Neutrophil (primary cell): Measurements from ENCODE around the gene FLOT2.
"Not testable (repeated sequence)": the region's sequence is repeated elsewhere in the genome, so short reads cannot be mapped to it uniquely, and the experiment has no call there.

Experiments
- H3K27ac ChIP-seq: fragments of 200-600 bp; sonication (generic); 2 replicates; pipeline ENCODE4 v1.5.1; 2016; ENCODE audit warnings: mild to moderate bottlenecking, moderate library complexity
- H3K27me3 ChIP-seq: fragments of 200-600 bp; sonication (generic); 2 replicates; pipeline ENCODE4 v1.6.0; 2016; ENCODE audit warnings: mild to moderate bottlenecking
- H3K36me3 ChIP-seq: fragments of 200-600 bp; sonication (generic); 2 replicates; pipeline ENCODE4 v1.5.1; 2017
- H3K4me1 ChIP-seq, 2 experiments: fragments of 200-600 bp in 1 of 2; sonication (generic) in 1 of 2; 1 replicate in 1 of 2; 2 replicates in 1 of 2; pipeline versions ENCODE4 v1.5.1 to v1.6.1; 2013 to 2016; ENCODE audit warnings: low read depth in 1 of 2, low read length in 1 of 2, mild to moderate bottlenecking in 1 of 2, moderate library complexity in 1 of 2; ENCODE audit not compliant: control insufficient read depth in 1 of 2, insufficient read depth in 1 of 2
- H3K4me3 ChIP-seq, 2 experiments: fragments of 200-600 bp in 1 of 2; sonication (generic) in 1 of 2; 1 replicate in 1 of 2; 2 replicates in 1 of 2; pipeline ENCODE4 v1.5.1; 2013 to 2016; ENCODE audit warnings: low read depth in 1 of 2, low read length in 1 of 2, mild to moderate bottlenecking in 1 of 2, moderate library complexity in 1 of 2
- H3K9me3 ChIP-seq: fragments of 200-600 bp; sonication (generic); 2 replicates; pipeline ENCODE4 v1.5.1; 2016
- TF ChIP-seq, protein P1 (sequence below): fragments of 200-600 bp; sonication (generic); IDR thresholded peaks from 2 replicates; pipeline ENCODE4 v1.5.1; 2016; ENCODE audit warnings: antibody characterized with exemption

FLOT2 gene

DNA sequence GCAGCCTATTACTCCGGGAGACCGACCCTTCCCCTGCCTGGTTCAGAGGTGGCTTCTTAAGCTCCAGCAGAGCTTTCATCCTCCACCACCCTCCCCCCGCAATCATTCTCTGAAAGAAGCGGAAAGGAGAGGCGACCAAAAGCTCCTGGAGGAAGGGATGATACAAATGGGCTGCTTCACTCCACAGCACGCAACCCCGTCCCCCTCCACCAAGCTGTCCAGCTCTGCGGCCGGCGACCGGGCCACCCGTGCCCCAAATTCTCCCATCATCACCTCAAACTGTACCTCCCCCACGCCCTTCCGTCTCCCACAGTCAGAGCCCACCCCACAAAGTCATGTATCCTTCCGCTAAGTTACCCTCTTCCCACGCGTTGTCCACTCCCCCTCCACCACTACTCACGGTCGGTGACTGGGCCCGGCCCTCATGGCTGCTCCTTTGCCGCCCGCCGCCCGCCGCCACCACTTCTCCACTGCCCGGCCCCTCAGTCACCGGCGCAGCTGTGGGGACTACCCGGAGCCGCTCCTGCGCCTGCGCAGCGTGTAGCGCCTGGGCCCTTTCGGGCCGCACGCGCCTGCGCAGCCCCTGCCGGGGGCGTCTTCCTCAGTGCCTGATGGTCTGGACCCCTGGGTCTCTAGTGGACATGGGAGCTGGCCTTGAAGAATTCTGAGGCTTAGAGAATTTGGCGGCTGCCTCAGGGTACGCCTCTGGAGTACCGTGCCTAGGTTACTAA is 55.1 kb downstream of the FLOT2 start, which contains the start of gene FAM222B:
Gene FAM222B, minus strand, starts transcription at position 509 of the 731 bp plus-strand sequence. CDS start 76,123 bp downstream, outside the sequence.
- Histone ChIP-seq H3K27ac (peak within 1 kb of the TSS; percentile 80), H3K4me3 (peak within 1 kb of the TSS; percentile 81 to 86), H3K9me3 (no peaks in the 10 kb centered on the region), H3K4me1 (peaks cover 10 to 12% of the 10 kb centered on the region in 2 experiments), H3K27me3 (no peaks in the 10 kb centered on the region), H3K36me3 (no peaks in the 10 kb centered on the region)
- TF ChIP-seq, protein P1, sequence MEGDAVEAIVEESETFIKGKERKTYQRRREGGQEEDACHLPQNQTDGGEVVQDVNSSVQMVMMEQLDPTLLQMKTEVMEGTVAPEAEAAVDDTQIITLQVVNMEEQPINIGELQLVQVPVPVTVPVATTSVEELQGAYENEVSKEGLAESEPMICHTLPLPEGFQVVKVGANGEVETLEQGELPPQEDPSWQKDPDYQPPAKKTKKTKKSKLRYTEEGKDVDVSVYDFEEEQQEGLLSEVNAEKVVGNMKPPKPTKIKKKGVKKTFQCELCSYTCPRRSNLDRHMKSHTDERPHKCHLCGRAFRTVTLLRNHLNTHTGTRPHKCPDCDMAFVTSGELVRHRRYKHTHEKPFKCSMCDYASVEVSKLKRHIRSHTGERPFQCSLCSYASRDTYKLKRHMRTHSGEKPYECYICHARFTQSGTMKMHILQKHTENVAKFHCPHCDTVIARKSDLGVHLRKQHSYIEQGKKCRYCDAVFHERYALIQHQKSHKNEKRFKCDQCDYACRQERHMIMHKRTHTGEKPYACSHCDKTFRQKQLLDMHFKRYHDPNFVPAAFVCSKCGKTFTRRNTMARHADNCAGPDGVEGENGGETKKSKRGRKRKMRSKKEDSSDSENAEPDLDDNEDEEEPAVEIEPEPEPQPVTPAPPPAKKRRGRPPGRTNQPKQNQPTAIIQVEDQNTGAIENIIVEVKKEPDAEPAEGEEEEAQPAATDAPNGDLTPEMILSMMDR, result no peak

DNA sequence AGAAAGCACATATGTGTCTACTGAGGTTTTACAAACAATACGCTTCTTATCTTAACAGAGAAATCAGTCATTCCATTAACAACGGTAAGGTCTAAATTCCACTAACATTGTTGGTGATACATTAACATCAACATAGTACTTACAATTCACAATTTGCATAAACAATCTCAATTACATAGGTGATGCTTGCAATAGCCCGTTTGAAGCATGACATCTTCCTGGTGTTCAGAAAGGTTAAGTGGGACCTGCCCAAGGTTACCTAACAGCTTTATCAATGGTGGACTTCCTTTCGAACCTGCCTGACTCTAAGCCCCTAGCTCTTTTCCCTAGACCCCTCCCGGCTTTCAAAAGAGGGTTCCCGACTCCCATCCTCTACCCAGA is 55.6 kb downstream of the FLOT2 start:
- no peaks in the 10 kb centered on the region for H3K36me3 ChIP-seq
- peak overlapping the region; percentile 81 to 86 for H3K4me3 ChIP-seq
- TF ChIP-seq, protein P1, result no peak
- H3K27ac ChIP-seq, result peak overlapping the region; percentile 80
- no peaks in the 10 kb centered on the region for H3K9me3 ChIP-seq
- H3K4me1 ChIP-seq, result peaks cover 10 to 12% of the 10 kb centered on the region in 2 experiments
- no peaks in the 10 kb centered on the region for H3K27me3 ChIP-seq

DNA sequence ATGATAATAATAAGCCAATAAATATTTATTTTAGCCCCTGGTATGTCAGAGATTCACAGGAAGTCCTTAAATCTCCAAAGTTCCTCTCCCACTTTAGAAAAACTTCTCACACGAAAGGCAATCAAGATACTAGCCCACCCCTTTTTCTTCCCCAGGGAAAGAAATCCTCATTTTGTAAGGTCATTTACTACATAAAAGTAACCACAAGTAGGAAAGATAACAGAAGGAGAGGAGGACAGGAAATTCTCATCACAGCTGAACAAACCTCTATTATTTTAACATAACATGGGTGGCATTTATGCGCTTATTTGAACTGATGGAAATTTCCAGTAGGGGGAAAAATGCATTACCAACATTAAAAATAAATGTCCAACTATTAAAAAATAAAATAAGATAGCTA is 58.3 kb downstream of the FLOT2 start:
- H3K27ac ChIP-seq, result no peak overlapping the region
- no peaks in the 10 kb centered on the region for H3K9me3 ChIP-seq
- no peak overlapping the region for H3K4me3 ChIP-seq
- TF ChIP-seq, protein P1, result no peak
- H3K36me3 ChIP-seq, result no peaks in the 10 kb centered on the region
- no peaks in the 10 kb centered on the region for H3K27me3 ChIP-seq
- peaks cover 10 to 12% of the 10 kb centered on the region in 2 experiments for H3K4me1 ChIP-seq

DNA sequence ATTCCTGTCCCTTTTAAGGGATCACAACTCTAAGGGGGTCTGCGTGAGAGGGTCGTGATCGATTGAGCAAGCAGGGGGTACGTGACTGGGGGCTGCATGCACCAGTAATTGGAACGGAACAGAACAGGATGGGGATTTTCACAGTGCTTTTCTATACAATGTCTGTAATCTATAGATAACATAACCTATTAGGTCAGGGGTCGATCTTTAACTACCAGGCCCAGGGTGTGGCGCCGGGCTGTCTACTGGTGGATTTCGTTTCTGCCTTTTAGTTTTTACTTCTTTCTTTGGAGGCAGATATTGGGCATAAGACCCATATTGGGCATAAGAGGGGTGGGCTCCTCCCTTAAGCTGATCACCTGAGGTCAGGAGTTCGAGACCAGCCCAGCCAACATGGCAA is 61.0 kb downstream of the FLOT2 start:
- H3K9me3 ChIP-seq, H3K27ac ChIP-seq, H3K4me1 ChIP-seq, H3K4me3 ChIP-seq, H3K27me3 ChIP-seq, H3K36me3 ChIP-seq: not testable (repeated sequence)

DNA sequence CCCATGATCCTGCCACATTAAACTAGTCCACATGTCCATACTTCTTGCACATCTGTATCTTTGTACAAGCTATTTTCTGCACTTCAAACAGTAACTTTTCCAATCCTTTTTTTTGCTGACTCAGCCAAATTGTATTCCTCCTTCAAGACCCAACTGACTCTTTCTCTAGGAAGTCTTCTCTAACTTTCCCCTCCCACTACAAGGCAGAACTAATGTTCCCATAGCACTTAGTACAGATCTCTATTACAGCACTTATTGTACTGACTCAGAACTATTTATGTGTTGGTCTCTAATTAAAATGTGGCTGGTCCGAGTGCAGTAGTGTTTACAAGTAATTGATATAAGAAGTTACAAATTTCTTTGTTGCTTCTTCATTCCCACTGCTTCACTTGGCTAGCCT is 63.1 kb downstream of the FLOT2 start:
- H3K4me1 ChIP-seq, result no peaks in the 10 kb centered on the region
- H3K9me3 ChIP-seq, result no peaks in the 10 kb centered on the region
- no peaks in the 10 kb centered on the region for H3K36me3 ChIP-seq
- no peaks in the 10 kb centered on the region for H3K27me3 ChIP-seq
- TF ChIP-seq, protein P1, result no peak
- no peak overlapping the region for H3K4me3 ChIP-seq
- no peak overlapping the region for H3K27ac ChIP-seq
